Measurements from ENCODE around the gene CES3.

Gene CES3

DNA sequence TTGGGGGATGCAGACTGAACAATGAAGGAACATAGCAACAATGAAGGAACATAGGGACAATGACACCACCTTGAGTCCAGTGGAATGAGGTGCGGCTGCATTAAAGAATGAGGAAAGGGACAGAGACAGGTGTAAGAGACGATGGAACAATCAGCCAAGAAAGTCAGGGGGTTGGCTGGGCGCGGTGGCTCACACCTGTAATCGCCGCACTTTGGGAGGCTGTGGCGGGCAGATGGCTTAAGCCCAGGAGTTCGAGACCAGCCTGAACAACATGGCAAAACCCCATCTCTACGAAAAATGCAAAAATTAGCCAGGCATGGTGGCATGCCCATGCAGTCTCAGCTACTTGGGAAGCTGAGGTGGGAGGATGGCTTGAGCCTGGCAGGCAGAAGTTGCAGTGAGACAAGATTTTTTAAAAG, 54.3 kb downstream of the CES3 start:
- TF ChIP-seq, protein P1, sequence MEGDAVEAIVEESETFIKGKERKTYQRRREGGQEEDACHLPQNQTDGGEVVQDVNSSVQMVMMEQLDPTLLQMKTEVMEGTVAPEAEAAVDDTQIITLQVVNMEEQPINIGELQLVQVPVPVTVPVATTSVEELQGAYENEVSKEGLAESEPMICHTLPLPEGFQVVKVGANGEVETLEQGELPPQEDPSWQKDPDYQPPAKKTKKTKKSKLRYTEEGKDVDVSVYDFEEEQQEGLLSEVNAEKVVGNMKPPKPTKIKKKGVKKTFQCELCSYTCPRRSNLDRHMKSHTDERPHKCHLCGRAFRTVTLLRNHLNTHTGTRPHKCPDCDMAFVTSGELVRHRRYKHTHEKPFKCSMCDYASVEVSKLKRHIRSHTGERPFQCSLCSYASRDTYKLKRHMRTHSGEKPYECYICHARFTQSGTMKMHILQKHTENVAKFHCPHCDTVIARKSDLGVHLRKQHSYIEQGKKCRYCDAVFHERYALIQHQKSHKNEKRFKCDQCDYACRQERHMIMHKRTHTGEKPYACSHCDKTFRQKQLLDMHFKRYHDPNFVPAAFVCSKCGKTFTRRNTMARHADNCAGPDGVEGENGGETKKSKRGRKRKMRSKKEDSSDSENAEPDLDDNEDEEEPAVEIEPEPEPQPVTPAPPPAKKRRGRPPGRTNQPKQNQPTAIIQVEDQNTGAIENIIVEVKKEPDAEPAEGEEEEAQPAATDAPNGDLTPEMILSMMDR (IDR thresholded peaks at IDR 0.05; ENCODE audit: low read depth, low read length): no peak
- DNase-seq (ENCODE audit: extremely low read depth, low read depth): no peak

DNA sequence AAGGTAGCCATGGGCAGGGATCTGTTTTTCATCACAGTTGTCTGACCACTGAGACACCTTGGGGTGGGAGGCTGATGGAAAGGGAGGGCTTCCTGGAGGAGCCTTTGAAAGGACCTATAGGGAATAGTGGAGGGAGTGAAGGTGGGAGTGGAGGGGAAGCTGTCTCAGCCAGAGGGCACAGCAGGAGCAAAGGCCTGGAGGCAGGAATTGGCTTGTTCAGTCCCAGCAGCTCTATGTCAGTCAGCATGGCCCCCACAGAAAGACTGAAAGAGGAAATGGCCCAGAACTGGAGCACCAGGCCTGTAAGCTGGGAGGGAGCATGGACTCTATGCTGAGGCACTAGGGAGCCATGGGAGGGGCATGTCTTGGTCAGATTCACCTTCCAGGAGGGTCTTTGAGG, 55.1 kb downstream of the CES3 start:
- TF ChIP-seq, protein P1 (IDR thresholded peaks at IDR 0.05; ENCODE audit: low read depth, low read length): no peak
- DNase-seq (ENCODE audit: extremely low read depth, low read depth): no peak

DNA sequence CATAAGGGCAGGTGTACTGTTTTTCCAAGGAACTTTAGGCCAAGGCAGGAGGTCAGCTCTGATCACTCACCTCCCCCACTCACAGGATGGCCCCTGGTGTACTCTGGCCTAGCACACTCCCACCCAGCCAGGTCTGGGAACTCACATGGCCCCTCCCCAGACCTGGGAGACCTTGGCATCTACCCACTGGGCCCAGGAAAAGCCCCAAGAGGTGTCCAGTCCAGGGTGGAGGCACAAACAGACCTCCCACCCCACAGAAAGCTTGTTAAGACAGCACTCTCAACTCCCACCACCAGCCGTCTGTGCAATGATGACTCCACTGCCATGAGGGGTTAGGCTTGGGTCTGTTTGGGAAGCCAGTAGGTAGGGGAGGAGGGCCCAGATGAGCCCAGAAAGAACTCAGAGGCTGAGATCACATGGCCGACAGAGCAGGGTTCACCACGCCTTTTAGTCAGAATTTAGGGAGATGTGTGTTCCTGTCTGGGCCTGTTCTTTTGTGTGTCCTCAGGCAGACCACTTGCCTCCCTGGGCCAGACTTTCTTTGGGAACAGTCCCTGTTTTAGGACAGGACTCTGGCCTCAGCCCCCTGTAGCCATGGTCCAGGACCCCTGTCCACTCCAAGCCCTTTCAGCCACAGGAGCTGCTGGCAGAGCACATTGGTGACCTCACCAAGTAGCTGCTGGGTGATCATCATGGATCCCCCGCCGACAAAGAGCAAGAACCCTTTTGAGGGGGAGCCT, 55.8 kb downstream of the CES3 start:
- TF ChIP-seq, protein P1 (IDR thresholded peaks at IDR 0.05; ENCODE audit: low read depth, low read length): no peak
- no peak for DNase-seq (ENCODE audit: extremely low read depth, low read depth)

DNA sequence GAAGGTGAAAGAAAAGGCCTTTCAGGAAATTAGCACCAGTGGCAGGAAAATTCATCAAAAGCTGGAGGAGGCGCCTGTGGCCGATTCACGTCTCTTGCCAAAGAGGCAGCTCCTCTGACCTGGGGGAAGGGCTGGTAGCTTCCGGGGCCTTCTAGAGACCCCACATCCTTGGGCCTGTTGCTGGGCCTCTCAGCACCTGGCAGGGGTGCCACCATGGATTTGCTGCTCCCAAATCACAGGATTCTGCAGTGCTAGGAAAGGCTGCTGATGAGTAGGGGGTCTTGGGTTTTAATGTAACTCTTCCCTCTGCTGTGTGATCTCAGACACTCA, 56.3 kb downstream of the CES3 start:
- TF ChIP-seq, protein P1 (IDR thresholded peaks at IDR 0.05; ENCODE audit: low read depth, low read length): no peak
- DNase-seq (ENCODE audit: extremely low read depth, low read depth): no peak

DNA sequence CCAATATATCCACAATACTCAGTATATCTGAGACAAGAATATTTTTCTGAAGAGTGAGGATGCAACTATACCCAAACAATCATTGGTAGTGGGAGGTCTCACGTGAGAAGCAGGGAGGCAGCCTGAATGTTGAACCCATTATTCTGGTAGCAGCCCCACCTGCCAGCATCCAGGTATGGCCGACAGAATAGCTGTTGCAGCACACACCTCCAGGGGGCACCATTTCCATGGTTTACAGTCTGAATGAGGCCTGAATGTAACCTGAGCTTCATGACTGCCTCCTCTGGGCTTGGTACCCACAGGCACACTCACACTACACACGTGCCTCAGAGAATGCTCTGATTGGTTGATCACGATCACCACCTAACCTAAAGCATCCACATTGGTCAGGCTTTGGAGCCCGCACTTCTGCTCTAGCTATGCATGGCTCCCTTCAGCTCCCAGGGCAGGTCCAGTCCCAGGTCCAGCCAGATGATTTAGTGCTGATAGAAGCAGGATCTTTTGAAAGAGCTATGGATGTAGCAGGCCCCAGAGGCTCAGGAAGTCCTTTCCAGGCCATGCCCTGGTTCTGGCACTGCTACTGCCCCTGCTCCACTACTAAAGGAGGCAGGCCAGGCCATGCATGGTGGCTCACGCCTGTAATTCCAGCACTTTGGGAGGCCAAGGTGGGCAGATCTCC, 56.9 kb downstream of the CES3 start:
- TF ChIP-seq, protein P1 (IDR thresholded peaks at IDR 0.05; ENCODE audit: low read depth, low read length): peak; percentile 70
- DNase-seq (ENCODE audit: extremely low read depth, low read depth): peak; percentile 63

DNA sequence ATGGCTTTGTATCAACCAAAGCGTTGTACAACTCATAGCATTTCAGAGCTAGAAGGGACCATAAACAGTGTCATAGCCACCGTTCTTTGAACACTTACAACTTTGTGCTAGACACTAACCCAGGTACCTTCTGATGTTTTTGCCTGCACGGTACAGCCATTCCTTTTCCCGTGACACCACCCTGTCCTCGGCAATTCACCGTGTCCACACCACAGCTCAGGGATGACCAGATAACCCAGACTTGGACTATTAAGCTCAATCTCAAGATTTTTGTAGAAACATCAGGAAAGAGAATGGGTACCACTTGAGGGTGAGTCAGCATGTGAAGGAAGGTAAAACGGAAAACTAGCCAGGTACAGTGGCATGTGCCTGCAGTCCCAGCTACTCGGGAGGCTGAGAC, 58.1 kb downstream of the CES3 start:
- DNase-seq (ENCODE audit: extremely low read depth, low read depth): no peak
- TF ChIP-seq, protein P1 (IDR thresholded peaks at IDR 0.05; ENCODE audit: low read depth, low read length): no peak

DNA sequence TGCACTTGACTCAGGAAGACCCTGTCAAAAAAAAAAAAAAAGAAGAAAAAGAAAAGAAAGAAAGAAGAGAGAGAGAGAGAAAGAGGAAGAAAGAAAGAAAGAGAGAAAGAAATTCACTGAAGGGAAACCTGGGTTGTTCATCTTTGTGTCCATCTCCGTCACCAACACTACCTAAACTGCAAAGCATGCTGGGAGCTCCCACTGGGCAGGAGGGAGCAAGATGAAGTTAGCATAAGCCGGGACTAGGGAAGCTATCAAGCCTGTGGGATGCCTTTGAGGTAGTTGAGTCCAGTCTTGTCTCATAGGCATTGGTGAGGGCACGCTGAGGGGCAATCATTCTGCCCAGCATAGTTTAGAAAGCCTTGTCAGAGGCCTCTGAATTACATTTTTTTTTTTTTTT, 60.3 kb downstream of the CES3 start:
- no peak for DNase-seq (ENCODE audit: extremely low read depth, low read depth)
- TF ChIP-seq, protein P1 (IDR thresholded peaks at IDR 0.05; ENCODE audit: low read depth, low read length): no peak
